ENCODE results near the gene OPCML. TPM values are rescaled to one million over a fixed set of nuclear protein-coding genes. Genes with fewer than 3 reads are reported as not detected.
A peak's percentile ranks its signal among the peaks of the same experiment; 100 is the strongest.

The OPCML gene
- total and polyA plus RNA-seq, 2 experiments from 2014 or later, result 1.2 to 4.4 TPM

DNA sequence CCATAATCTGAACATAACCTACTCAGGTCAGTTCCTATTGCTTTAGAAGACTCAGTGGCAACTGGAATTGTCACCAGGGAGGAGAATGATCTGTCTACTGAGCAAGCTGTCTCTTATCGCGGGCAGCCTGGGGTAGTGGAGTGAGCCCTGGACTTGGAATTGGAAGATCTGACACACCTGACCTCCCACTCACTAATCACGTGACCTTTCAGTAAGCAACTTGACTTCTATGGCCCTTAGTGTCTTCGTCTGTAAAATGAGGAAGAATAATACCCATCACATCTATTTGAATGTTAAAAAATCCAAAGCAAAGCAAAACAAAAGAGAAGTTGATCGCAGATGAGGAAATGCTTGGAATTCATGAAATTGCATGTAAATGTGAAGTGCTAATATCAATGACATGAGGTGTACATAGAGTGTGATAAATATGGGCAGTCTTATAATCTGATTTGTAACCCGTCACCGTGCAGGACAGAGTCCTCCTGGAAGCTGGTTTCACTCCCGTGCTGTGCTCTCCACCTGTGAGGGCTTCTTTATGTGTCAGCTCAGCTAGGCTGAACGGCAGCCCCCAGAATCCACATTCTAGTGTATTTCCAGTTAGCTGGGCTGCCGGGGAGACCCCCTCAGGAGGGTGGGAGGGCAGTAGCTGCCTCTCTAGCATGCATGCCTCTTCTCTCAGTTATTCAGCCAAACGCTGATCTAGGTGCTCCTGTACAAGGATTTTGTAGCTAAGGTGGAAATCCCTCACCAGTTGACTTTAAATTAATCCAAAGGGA lies 482.9 kb downstream of the OPCML start:
- TF ChIP-seq ZNF114 (CRISPR knock-in tag; IDR thresholded peaks at IDR 0.05) (no peak), JUNB (IDR thresholded peaks at IDR 0.05; ENCODE audit: unreplicated experiment) (no peak), ZNF331 (CRISPR knock-in tag; IDR thresholded peaks at IDR 0.05; ENCODE audit: low read depth) (no peak), EZH2 (IDR thresholded peaks at IDR 0.05; ENCODE audit: low read depth, unreplicated experiment) (no peak), POLR2AphosphoS5 (IDR thresholded peaks at IDR 0.05; ENCODE audit: low read depth) (no peak), NANOG (IDR thresholded peaks at IDR 0.05; ENCODE audit: borderline replicate concordance) (no peak), STAT1 (IDR thresholded peaks at IDR 0.05; ENCODE audit: unreplicated experiment) (no peak), EZH2phosphoT487 (IDR thresholded peaks at IDR 0.05; ENCODE audit: unreplicated experiment) (no peak)
- TF ChIP-seq, protein P1, sequence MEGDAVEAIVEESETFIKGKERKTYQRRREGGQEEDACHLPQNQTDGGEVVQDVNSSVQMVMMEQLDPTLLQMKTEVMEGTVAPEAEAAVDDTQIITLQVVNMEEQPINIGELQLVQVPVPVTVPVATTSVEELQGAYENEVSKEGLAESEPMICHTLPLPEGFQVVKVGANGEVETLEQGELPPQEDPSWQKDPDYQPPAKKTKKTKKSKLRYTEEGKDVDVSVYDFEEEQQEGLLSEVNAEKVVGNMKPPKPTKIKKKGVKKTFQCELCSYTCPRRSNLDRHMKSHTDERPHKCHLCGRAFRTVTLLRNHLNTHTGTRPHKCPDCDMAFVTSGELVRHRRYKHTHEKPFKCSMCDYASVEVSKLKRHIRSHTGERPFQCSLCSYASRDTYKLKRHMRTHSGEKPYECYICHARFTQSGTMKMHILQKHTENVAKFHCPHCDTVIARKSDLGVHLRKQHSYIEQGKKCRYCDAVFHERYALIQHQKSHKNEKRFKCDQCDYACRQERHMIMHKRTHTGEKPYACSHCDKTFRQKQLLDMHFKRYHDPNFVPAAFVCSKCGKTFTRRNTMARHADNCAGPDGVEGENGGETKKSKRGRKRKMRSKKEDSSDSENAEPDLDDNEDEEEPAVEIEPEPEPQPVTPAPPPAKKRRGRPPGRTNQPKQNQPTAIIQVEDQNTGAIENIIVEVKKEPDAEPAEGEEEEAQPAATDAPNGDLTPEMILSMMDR (conservative IDR thresholded peaks at IDR 0.05; ENCODE audit: low read depth in 2 of 2), result no peak
- TF ChIP-seq, protein P2, sequence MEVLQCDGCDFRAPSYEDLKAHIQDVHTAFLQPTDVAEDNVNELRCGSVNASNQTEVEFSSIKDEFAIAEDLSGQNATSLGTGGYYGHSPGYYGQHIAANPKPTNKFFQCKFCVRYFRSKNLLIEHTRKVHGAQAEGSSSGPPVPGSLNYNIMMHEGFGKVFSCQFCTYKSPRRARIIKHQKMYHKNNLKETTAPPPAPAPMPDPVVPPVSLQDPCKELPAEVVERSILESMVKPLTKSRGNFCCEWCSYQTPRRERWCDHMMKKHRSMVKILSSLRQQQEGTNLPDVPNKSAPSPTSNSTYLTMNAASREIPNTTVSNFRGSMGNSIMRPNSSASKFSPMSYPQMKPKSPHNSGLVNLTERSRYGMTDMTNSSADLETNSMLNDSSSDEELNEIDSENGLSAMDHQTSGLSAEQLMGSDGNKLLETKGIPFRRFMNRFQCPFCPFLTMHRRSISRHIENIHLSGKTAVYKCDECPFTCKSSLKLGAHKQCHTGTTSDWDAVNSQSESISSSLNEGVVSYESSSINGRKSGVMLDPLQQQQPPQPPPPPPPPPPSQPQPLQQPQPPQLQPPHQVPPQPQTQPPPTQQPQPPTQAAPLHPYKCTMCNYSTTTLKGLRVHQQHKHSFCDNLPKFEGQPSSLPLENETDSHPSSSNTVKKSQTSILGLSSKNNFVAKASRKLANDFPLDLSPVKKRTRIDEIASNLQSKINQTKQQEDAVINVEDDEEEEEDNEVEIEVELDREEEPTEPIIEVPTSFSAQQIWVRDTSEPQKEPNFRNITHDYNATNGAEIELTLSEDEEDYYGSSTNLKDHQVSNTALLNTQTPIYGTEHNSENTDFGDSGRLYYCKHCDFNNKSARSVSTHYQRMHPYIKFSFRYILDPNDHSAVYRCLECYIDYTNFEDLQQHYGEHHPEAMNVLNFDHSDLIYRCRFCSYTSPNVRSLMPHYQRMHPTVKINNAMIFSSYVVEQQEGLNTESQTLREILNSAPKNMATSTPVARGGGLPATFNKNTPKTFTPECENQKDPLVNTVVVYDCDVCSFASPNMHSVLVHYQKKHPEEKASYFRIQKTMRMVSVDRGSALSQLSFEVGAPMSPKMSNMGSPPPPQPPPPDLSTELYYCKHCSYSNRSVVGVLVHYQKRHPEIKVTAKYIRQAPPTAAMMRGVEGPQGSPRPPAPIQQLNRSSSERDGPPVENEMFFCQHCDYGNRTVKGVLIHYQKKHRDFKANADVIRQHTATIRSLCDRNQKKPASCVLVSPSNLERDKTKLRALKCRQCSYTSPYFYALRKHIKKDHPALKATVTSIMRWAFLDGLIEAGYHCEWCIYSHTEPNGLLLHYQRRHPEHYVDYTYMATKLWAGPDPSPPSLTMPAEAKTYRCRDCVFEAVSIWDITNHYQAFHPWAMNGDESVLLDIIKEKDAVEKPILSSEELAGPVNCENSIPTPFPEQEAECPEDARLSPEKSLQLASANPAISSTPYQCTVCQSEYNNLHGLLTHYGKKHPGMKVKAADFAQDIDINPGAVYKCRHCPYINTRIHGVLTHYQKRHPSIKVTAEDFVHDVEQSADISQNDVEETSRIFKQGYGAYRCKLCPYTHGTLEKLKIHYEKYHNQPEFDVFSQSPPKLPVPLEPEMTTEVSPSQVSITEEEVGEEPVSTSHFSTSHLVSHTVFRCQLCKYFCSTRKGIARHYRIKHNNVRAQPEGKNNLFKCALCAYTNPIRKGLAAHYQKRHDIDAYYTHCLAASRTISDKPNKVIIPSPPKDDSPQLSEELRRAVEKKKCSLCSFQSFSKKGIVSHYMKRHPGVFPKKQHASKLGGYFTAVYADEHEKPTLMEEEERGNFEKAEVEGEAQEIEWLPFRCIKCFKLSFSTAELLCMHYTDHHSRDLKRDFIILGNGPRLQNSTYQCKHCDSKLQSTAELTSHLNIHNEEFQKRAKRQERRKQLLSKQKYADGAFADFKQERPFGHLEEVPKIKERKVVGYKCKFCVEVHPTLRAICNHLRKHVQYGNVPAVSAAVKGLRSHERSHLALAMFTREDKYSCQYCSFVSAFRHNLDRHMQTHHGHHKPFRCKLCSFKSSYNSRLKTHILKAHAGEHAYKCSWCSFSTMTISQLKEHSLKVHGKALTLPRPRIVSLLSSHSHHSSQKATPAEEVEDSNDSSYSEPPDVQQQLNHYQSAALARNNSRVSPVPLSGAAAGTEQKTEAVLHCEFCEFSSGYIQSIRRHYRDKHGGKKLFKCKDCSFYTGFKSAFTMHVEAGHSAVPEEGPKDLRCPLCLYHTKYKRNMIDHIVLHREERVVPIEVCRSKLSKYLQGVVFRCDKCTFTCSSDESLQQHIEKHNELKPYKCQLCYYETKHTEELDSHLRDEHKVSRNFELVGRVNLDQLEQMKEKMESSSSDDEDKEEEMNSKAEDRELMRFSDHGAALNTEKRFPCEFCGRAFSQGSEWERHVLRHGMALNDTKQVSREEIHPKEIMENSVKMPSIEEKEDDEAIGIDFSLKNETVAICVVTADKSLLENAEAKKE (CRISPR knock-in tag; IDR thresholded peaks at IDR 0.05), result no peak
- TF ChIP-seq, protein P3, sequence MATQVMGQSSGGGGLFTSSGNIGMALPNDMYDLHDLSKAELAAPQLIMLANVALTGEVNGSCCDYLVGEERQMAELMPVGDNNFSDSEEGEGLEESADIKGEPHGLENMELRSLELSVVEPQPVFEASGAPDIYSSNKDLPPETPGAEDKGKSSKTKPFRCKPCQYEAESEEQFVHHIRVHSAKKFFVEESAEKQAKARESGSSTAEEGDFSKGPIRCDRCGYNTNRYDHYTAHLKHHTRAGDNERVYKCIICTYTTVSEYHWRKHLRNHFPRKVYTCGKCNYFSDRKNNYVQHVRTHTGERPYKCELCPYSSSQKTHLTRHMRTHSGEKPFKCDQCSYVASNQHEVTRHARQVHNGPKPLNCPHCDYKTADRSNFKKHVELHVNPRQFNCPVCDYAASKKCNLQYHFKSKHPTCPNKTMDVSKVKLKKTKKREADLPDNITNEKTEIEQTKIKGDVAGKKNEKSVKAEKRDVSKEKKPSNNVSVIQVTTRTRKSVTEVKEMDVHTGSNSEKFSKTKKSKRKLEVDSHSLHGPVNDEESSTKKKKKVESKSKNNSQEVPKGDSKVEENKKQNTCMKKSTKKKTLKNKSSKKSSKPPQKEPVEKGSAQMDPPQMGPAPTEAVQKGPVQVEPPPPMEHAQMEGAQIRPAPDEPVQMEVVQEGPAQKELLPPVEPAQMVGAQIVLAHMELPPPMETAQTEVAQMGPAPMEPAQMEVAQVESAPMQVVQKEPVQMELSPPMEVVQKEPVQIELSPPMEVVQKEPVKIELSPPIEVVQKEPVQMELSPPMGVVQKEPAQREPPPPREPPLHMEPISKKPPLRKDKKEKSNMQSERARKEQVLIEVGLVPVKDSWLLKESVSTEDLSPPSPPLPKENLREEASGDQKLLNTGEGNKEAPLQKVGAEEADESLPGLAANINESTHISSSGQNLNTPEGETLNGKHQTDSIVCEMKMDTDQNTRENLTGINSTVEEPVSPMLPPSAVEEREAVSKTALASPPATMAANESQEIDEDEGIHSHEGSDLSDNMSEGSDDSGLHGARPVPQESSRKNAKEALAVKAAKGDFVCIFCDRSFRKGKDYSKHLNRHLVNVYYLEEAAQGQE (IDR thresholded peaks at IDR 0.05; ENCODE audit: unreplicated experiment), result no peak
- TF ChIP-seq, protein P4, sequence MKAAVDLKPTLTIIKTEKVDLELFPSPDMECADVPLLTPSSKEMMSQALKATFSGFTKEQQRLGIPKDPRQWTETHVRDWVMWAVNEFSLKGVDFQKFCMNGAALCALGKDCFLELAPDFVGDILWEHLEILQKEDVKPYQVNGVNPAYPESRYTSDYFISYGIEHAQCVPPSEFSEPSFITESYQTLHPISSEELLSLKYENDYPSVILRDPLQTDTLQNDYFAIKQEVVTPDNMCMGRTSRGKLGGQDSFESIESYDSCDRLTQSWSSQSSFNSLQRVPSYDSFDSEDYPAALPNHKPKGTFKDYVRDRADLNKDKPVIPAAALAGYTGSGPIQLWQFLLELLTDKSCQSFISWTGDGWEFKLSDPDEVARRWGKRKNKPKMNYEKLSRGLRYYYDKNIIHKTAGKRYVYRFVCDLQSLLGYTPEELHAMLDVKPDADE (IDR thresholded peaks at IDR 0.05), result no peak
- Mint-ChIP-seq H3K27me3 (ENCODE audit: insufficient read depth, low read depth, poor library complexity) (no peaks in the 10 kb centered on the region), H3K27ac (no peak overlapping the region), H3K9me3 (no peaks in the 10 kb centered on the region), H3K4me3 (no peak overlapping the region), H3K4me1 (peaks cover 36% of the 10 kb centered on the region), H3K36me3 (ENCODE audit: low read depth) (no peaks in the 10 kb centered on the region)
- Histone ChIP-seq H3K4me3 (no peak overlapping the region; the same call in 1 of the 2 replicates), H3K27ac (ENCODE audit: low read depth) (peak overlapping the region; percentile 66; the same call in 1 of the 2 replicates), H2AFZ (no peak overlapping the region), H4K20me1 (replicated peaks; ENCODE audit: insufficient read depth) (no peaks in the 10 kb centered on the region), H3K27me3 (ENCODE audit: insufficient read depth) (no peaks in the 10 kb centered on the region), H3K4me1 (ENCODE audit: insufficient read depth) (peaks cover 32% of the 10 kb centered on the region), H3K9me2 (ENCODE audit: insufficient read depth) (peaks cover 4% of the 10 kb centered on the region), H3K36me3 (ENCODE audit: insufficient read depth) (no peaks in the 10 kb centered on the region; the same call in 1 of the 2 replicates), H3K79me2 (replicated peaks; ENCODE audit: insufficient read depth) (no peaks in the 10 kb centered on the region), H3F3A (replicated peaks; ENCODE audit: low read depth) (no peaks in the 10 kb centered on the region), H3K4me2 (0 out of 2 replicates have a peak overlapping the region, but pooled peaks have one; percentile 42)
- peak; percentile 17; the same call in 1 of the 3 replicates for ATAC-seq
- no peak for DNase-seq (ENCODE audit: low spot score)

All from GM23338 (cell line).